ENCODE measurements around the gene TES. TPM values are rescaled to one million over a fixed set of nuclear protein-coding genes. Genes with fewer than 3 reads are reported as not detected.

Gene TES
- total RNA-seq, 1 experiment from 2014 or later: 28.2 TPM

- Histone ChIP-seq H3K4me1 (ENCODE audit: insufficient read depth, low read length) (no peaks in the 10 kb centered on the region), H3K9ac (ENCODE audit: extremely low read depth, insufficient read length, low read length) (no peak overlapping the region), H4K5ac (ENCODE audit: insufficient read length, low read depth, low read length) (no peak overlapping the region), H3K4me2 (ENCODE audit: insufficient read depth, insufficient read length, low read length) (no peak overlapping the region), H2BK15ac (ENCODE audit: low read depth, low read length) (no peak overlapping the region), H3K27me3 (ENCODE audit: insufficient read depth, low read length) (no peaks in the 10 kb centered on the region), H2AK5ac (ENCODE audit: insufficient read length, low read length) (no peak overlapping the region), H2AFZ (ENCODE audit: low read length) (no peak overlapping the region), H3K23me2 (ENCODE audit: insufficient read length, low read depth, low read length, poor library complexity, severe bottlenecking) (no peaks in the 10 kb centered on the region), H4K20me1 (ENCODE audit: control insufficient read depth, insufficient read depth, insufficient read length) (no peaks in the 10 kb centered on the region), H3T11ph (ENCODE audit: low read length) (no peak overlapping the region), H2BK120ac (ENCODE audit: low read depth, low read length, poor library complexity, severe bottlenecking) (no peak overlapping the region), H3K9me3 (ENCODE audit: control insufficient read depth, low read depth, low read length) (no peaks in the 10 kb centered on the region), H3K23ac (ENCODE audit: insufficient read length, low read depth, low read length) (no peak overlapping the region), H3K14ac (ENCODE audit: insufficient read depth, low read length) (no peak overlapping the region), H2BK20ac (ENCODE audit: low read depth, low read length, poor library complexity, severe bottlenecking) (no peak overlapping the region), H4K91ac (ENCODE audit: insufficient read length, low read depth, low read length) (no peak overlapping the region), H2BK12ac (ENCODE audit: insufficient read length, low read depth, low read length) (no peak overlapping the region), H3K79me2 (ENCODE audit: insufficient read depth, low read length) (no peaks in the 10 kb centered on the region), H3K18ac (ENCODE audit: insufficient read length, low read depth, low read length) (no peak overlapping the region), H3K79me1 (ENCODE audit: insufficient read depth, low read depth, low read length, poor library complexity, severe bottlenecking) (no peaks in the 10 kb centered on the region), H3K4ac (ENCODE audit: low read depth, low read length) (no peak overlapping the region), H4K8ac (replicated peaks; ENCODE audit: insufficient read length, low read depth, low read length) (no peak overlapping the region), H3K27ac (ENCODE audit: insufficient read length, low read depth, low read length) (no peak overlapping the region), H2BK5ac (ENCODE audit: insufficient read length, low read length) (no peak overlapping the region), H3K56ac (ENCODE audit: insufficient read length, low read depth, low read length) (no peak overlapping the region)
- Mint-ChIP-seq H3K27ac (no peak overlapping the region), H3K4me3 (no peak overlapping the region), H3K27me3 (ENCODE audit: low read depth) (no peaks in the 10 kb centered on the region), H3K36me3 (ENCODE audit: insufficient read depth in 1 of 3, low read depth in 3 of 3) (peaks cover 0 to 3% (median 0%) of the 10 kb centered on the region in 3 experiments; a peak in 3 of 7 replicates), H3K4me1 (peaks cover 0 to under 1% of the 10 kb centered on the region in 2 experiments; a peak in 3 of 4 replicates), H3K9me3 (no peaks in the 10 kb centered on the region)
- no CpG with 5 or more reads among the region's 2 CpGs for WGBS (ENCODE audit: extremely low coverage, insufficient read length, low lambda C conversion rate)
- TF ChIP-seq, protein P1, sequence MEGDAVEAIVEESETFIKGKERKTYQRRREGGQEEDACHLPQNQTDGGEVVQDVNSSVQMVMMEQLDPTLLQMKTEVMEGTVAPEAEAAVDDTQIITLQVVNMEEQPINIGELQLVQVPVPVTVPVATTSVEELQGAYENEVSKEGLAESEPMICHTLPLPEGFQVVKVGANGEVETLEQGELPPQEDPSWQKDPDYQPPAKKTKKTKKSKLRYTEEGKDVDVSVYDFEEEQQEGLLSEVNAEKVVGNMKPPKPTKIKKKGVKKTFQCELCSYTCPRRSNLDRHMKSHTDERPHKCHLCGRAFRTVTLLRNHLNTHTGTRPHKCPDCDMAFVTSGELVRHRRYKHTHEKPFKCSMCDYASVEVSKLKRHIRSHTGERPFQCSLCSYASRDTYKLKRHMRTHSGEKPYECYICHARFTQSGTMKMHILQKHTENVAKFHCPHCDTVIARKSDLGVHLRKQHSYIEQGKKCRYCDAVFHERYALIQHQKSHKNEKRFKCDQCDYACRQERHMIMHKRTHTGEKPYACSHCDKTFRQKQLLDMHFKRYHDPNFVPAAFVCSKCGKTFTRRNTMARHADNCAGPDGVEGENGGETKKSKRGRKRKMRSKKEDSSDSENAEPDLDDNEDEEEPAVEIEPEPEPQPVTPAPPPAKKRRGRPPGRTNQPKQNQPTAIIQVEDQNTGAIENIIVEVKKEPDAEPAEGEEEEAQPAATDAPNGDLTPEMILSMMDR (conservative IDR thresholded peaks at IDR 0.05): peak; percentile 85
- no peak for DNase-seq
These were observed 48.4 kb downstream of the TES start for GRCh38 chr7:116258734-116259133.
